OCI-LY1 (cell line): ENCODE results near the gene ATG5.

Experiments used
- H2AFZ ChIP-seq: fragments of 200-600 bp; sonication (generic), shearing (Covaris generic); 2 replicates; pipeline ENCODE4 v1.6.0; 2014; ENCODE audit warnings: antibody characterized with exemption, mild to moderate bottlenecking, low read length
- H3F3A ChIP-seq: fragments of 200-600 bp; sonication (generic), shearing (Covaris generic); 2 replicates; pipeline ENCODE4 v1.6.0; 2014; ENCODE audit warnings: mild to moderate bottlenecking, antibody characterized with exemption, low read length, moderate library complexity; ENCODE audit not compliant: insufficient read depth
- H3K27ac ChIP-seq: fragments of 200-600 bp; sonication (generic); 2 replicates; pipeline ENCODE4 v1.5.1; 2014; ENCODE audit warnings: low read length, mixed run types, mild to moderate bottlenecking, low read depth; ENCODE audit not compliant: poor library complexity, severe bottlenecking
- H3K27me3 ChIP-seq: fragments of 200-600 bp; sonication (generic); 2 replicates; pipeline ENCODE4 v1.6.0; 2014; ENCODE audit warnings: antibody characterized with exemption, mild to moderate bottlenecking, low read length, moderate library complexity; ENCODE audit not compliant: insufficient read depth
- H3K36me3 ChIP-seq: fragments of 200-600 bp; sonication (generic); 2 replicates; pipeline ENCODE4 v1.6.1; 2014; ENCODE audit warnings: mild to moderate bottlenecking, antibody characterized with exemption, low read length, moderate library complexity, mixed read lengths; ENCODE audit not compliant: insufficient read depth
- H3K4me1 ChIP-seq: fragments of 200-600 bp; sonication (generic); 2 replicates; pipeline ENCODE4 v1.5.1; 2014; ENCODE audit warnings: mild to moderate bottlenecking, low read length, moderate library complexity; ENCODE audit not compliant: insufficient read depth, severe bottlenecking
- H3K4me2 ChIP-seq: fragments of 200-600 bp; sonication (generic), shearing (Covaris generic); 2 replicates; pipeline ENCODE4 v1.6.1; 2014; ENCODE audit warnings: low read length
- H3K4me3 ChIP-seq: fragments of 200-600 bp; sonication (generic); 2 replicates; pipeline ENCODE4 v1.5.1; 2014; ENCODE audit warnings: low read length, low read depth, mild to moderate bottlenecking, mixed read lengths; ENCODE audit not compliant: poor library complexity, severe bottlenecking
- H3K79me2 ChIP-seq: fragments of 200-600 bp; shearing (Covaris generic); 2 replicates; pipeline ENCODE4 v1.6.1; 2016; ENCODE audit warnings: mixed run types, low read length, mixed read lengths; ENCODE audit not compliant: insufficient read depth
- H3K9ac ChIP-seq: fragments of 200-600 bp; sonication (generic), shearing (Covaris generic); 2 replicates; pipeline ENCODE4 v1.6.1; 2014; ENCODE audit warnings: mild to moderate bottlenecking, low read length, mixed read lengths
- H3K9me2 ChIP-seq: fragments of 200-600 bp; sonication (generic), shearing (Covaris generic); 2 replicates; pipeline ENCODE4 v1.6.1; 2014; ENCODE audit warnings: low read depth, mild to moderate bottlenecking, low read length, mixed read lengths
- H3K9me3 ChIP-seq: fragments of 200-600 bp; shearing (Covaris generic); 2 replicates; pipeline ENCODE4 v1.6.1; 2014; ENCODE audit warnings: low read length, mixed read lengths
- H4K20me1 ChIP-seq: fragments of 200-600 bp; sonication (generic), shearing (Covaris generic); 2 replicates; pipeline ENCODE4 v1.6.0; 2016; ENCODE audit warnings: mild to moderate bottlenecking, low read length; ENCODE audit not compliant: insufficient read depth
- CTCF ChIP-seq: fragments of 200-600 bp; sonication (generic), shearing (Covaris generic); IDR thresholded peaks from 2 replicates; pipeline ENCODE4 v1.5.1; 2017; ENCODE audit warnings: mild to moderate bottlenecking, antibody characterized with exemption, low read length, moderate library complexity, mixed read lengths
- EZH2 ChIP-seq: fragments of 200-600 bp; sonication (generic), shearing (Covaris generic); IDR thresholded peaks from 2 replicates; pipeline ENCODE4 v1.8.0; 2017; ENCODE audit warnings: borderline replicate concordance, mixed run types, mild to moderate bottlenecking, antibody characterized with exemption, low read length, moderate library complexity, mixed read lengths

The ATG5 gene

GRCh38 chr6:106356378-106356777 lies 30.8 kb upstream of the ATG5 start:
- no peaks in the 10 kb centered on the region for H4K20me1 ChIP-seq
- H3K79me2 ChIP-seq: no peaks in the 10 kb centered on the region
- H3K9me2 ChIP-seq: no peaks in the 10 kb centered on the region
- H3K36me3 ChIP-seq: no peaks in the 10 kb centered on the region; the same call in 1 of the 2 replicates
- no peaks in the 10 kb centered on the region for H3K9me3 ChIP-seq
- TF ChIP-seq CTCF (no peak), EZH2 (no peak)
- H3K27ac ChIP-seq: no peak overlapping the region
- peaks cover 18% of the 10 kb centered on the region for H3K4me1 ChIP-seq
- no peak overlapping the region for H2AFZ ChIP-seq
- H3K27me3 ChIP-seq: no peaks in the 10 kb centered on the region
- H3F3A ChIP-seq: no peaks in the 10 kb centered on the region
- no peak overlapping the region for H3K9ac ChIP-seq
- no peak overlapping the region for H3K4me2 ChIP-seq
- H3K4me3 ChIP-seq: no peak overlapping the region

GRCh38 chr6:106347219-106347618 lies 21.7 kb upstream of the ATG5 start:
- Histone ChIP-seq H3K9me2 (no peaks in the 10 kb centered on the region), H3K36me3 (no peaks in the 10 kb centered on the region), H3K27ac (no peak overlapping the region), H4K20me1 (no peaks in the 10 kb centered on the region), H3K79me2 (no peaks in the 10 kb centered on the region), H3K4me1 (no peaks in the 10 kb centered on the region), H3K4me3 (no peak overlapping the region), H3K9ac (no peak overlapping the region), H3K4me2 (no peak overlapping the region), H3K27me3 (no peaks in the 10 kb centered on the region), H3F3A (no peaks in the 10 kb centered on the region), H3K9me3 (no peaks in the 10 kb centered on the region), H2AFZ (no peak overlapping the region)
- no peak for TF ChIP-seq CTCF

- Histone ChIP-seq H3K27me3 (no peaks in the 10 kb centered on the region), H3K9me2 (no peaks in the 10 kb centered on the region), H4K20me1 (no peaks in the 10 kb centered on the region), H3K36me3 (no peaks in the 10 kb centered on the region), H3K4me1 (no peaks in the 10 kb centered on the region), H3K4me3 (no peak overlapping the region), H3K9me3 (no peaks in the 10 kb centered on the region), H3K27ac (no peak overlapping the region), H3K79me2 (no peaks in the 10 kb centered on the region), H3F3A (no peaks in the 10 kb centered on the region), H3K4me2 (no peak overlapping the region), H3K9ac (no peak overlapping the region), H2AFZ (no peak overlapping the region)
- peak; percentile 78 for TF ChIP-seq CTCF
- TF ChIP-seq EZH2: no peak
Measured at GRCh38 chr6:106339334-106340029, 13.9 kb upstream of the ATG5 start.
